Neural cell (in vitro differentiated cells): ENCODE results near the gene KIF3B. TPM values are rescaled to one million over a fixed set of nuclear protein-coding genes. Genes with fewer than 3 reads are reported as not detected.

Source experiments
- H2AFZ ChIP-seq: fragments of 200-600, 300-800 bp; sonication (generic), shearing (Covaris generic); 2 replicates; pipeline ENCODE4 v1.6.0; 2014; ENCODE audit warnings: low read depth, mild to moderate bottlenecking, antibody characterized with exemption, low read length, moderate library complexity
- H3F3A ChIP-seq: fragments of 200-600 bp; shearing (Covaris generic); 2 replicates; pipeline ENCODE4 v1.6.1; 2016; ENCODE audit warnings: mild to moderate bottlenecking, moderate library complexity, mixed read lengths, antibody characterized with exemption, low read length; ENCODE audit not compliant: insufficient read depth, poor library complexity, severe bottlenecking
- H3K27ac ChIP-seq: fragments of 200-600, 300-800 bp; sonication (generic), shearing (Covaris generic); 2 replicates; pipeline ENCODE4 v1.5.1; 2014; ENCODE audit warnings: mild to moderate bottlenecking, low read length, moderate library complexity
- H3K27me3 ChIP-seq: fragments of 300-800, 200-600 bp; sonication (generic), shearing (Covaris generic); 2 replicates; pipeline ENCODE4 v1.6.0; 2014; ENCODE audit warnings: mild to moderate bottlenecking, low read depth, low read length, moderate library complexity; ENCODE audit not compliant: insufficient read depth
- H3K36me3 ChIP-seq: fragments of 300-800, 200-600 bp; sonication (generic), shearing (Covaris generic); 2 replicates; pipeline ENCODE4 v1.5.1; 2014; ENCODE audit warnings: mild to moderate bottlenecking, antibody characterized with exemption, low read length, moderate library complexity; ENCODE audit not compliant: insufficient read depth
- H3K4me2 ChIP-seq: fragments of 300-800, 200-600 bp; sonication (generic), shearing (Covaris generic); 2 replicates; pipeline ENCODE4 v1.6.0; 2014; ENCODE audit warnings: mild to moderate bottlenecking, low read length
- H3K4me3 ChIP-seq: fragments of 300-800, 200-600 bp; sonication (generic), shearing (Covaris generic); 2 replicates; pipeline ENCODE4 v1.5.1; 2014; ENCODE audit warnings: mild to moderate bottlenecking, low read length, moderate library complexity
- H3K79me2 ChIP-seq: fragments of 200-600 bp; shearing (Covaris generic); replicated peaks from 2 replicates; pipeline ENCODE4 v1.6.0; 2014; ENCODE audit warnings: mild to moderate bottlenecking, low read length, moderate library complexity; ENCODE audit not compliant: insufficient read depth
- H3K9ac ChIP-seq: fragments of 300-800, 200-600 bp; sonication (generic), shearing (Covaris generic); 2 replicates; pipeline ENCODE4 v1.6.1; 2016; ENCODE audit warnings: mild to moderate bottlenecking, low read length, mixed read lengths
- H3K9me2 ChIP-seq: fragments of 200-600 bp; shearing (Covaris generic); 2 replicates; pipeline ENCODE4 v1.6.1; 2016; ENCODE audit warnings: mild to moderate bottlenecking, low read length, mixed read lengths; ENCODE audit not compliant: insufficient read depth
- H3K9me3 ChIP-seq: fragments of 200-600, 300-800 bp; sonication (generic), shearing (Covaris generic); 2 replicates; pipeline ENCODE4 v1.6.1; 2016; ENCODE audit warnings: mild to moderate bottlenecking, mixed run types, low read length, moderate library complexity, mixed read lengths
- H4K20me1 ChIP-seq: fragments of 200-600 bp; shearing (Covaris generic); 2 replicates; pipeline ENCODE4 v1.6.1; 2016; ENCODE audit warnings: mild to moderate bottlenecking, mixed run types; ENCODE audit not compliant: insufficient read depth
- EP300 ChIP-seq: fragments of 450-650 bp; conservative IDR thresholded peaks from 2 replicates; pipeline ENCODE4 v1.6.1; 2014; ENCODE audit warnings: antibody characterized with exemption, mild to moderate bottlenecking, moderate library complexity; ENCODE audit not compliant: poor library complexity, severe bottlenecking
- EZH2 ChIP-seq: fragments of 200-600, 300-800 bp; shearing (Covaris generic), sonication (generic); IDR thresholded peaks from 2 replicates; pipeline ENCODE4 v1.6.1; 2014; ENCODE audit warnings: antibody characterized with exemption, low read length, borderline replicate concordance, mild to moderate bottlenecking; ENCODE audit not compliant: insufficient read depth, poor library complexity, severe bottlenecking
- MXI1 ChIP-seq: fragments of 450-650 bp; conservative IDR thresholded peaks from 2 replicates; pipeline ENCODE4 v1.6.1; 2014; ENCODE audit warnings: antibody characterized with exemption, mild to moderate bottlenecking; ENCODE audit not compliant: poor library complexity, severe bottlenecking
- POLR2AphosphoS5 ChIP-seq: IDR thresholded peaks from 2 replicates; pipeline ENCODE4 v1.6.1; 2012
- RAD21 ChIP-seq: fragments of 450-650 bp; conservative IDR thresholded peaks from 2 replicates; pipeline ENCODE4 v1.6.1; 2014; ENCODE audit warnings: antibody characterized with exemption, mild to moderate bottlenecking, moderate library complexity
- SMC3 ChIP-seq: fragments of 450-650 bp; conservative IDR thresholded peaks from 2 replicates; pipeline ENCODE4 v1.6.1; 2014; ENCODE audit warnings: antibody characterized with exemption, mild to moderate bottlenecking, moderate library complexity; ENCODE audit not compliant: poor library complexity
- TAF1 ChIP-seq: IDR thresholded peaks from 2 replicates; pipeline ENCODE4 v1.6.1; 2012; ENCODE audit warnings: low read depth
- polyA plus RNA-seq: library from polyadenylated mRNA; depleted of rRNA; stranded (reverse); fragments of >200 nt; gene quantifications from 2 replicates; pipeline ENCODE4 v1.2.3, GENCODE V29; 2014
- TF ChIP-seq, protein P1 (sequence below): fragments of 450-650 bp; IDR thresholded peaks from 2 replicates; pipeline ENCODE4 v1.5.1; 2014; ENCODE audit warnings: antibody characterized with exemption, mild to moderate bottlenecking, moderate library complexity; ENCODE audit not compliant: poor library complexity, severe bottlenecking
- TF ChIP-seq, protein P2 (sequence below): IDR thresholded peaks from 2 replicates; pipeline ENCODE4 v1.6.1; 2012; ENCODE audit warnings: borderline replicate concordance

Gene KIF3B
- polyA plus RNA-seq, 1 donor from 2014 or later: 49.4 TPM

DNA sequence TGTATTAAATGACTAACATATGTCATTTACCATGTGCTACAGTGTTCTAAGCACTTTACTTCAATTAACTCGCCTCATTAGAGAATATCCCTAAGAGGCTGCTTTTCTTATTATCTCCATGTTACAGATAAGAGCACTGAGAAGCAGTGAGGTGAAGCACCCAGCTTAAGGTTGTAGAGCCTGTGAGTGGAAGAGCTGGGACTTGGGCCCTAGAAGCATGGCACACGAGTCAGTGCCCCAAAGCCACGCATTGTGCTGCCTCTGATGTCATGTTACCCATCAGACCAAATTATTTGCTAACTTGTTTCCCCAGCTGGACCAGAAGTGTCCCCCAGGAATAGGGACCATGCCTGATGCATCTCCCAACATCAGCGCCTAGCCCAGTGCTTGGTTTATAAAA, 35.6 kb upstream of the KIF3B start:
- Histone ChIP-seq H3K4me3 (no peak overlapping the region), H2AFZ (no peak overlapping the region), H3K36me3 (no peaks in the 10 kb centered on the region), H3K27ac (no peak overlapping the region), H3K9ac (no peak overlapping the region), H3K9me3 (no peaks in the 10 kb centered on the region), H3K79me2 (no peaks in the 10 kb centered on the region), H4K20me1 (no peaks in the 10 kb centered on the region), H3K9me2 (no peaks in the 10 kb centered on the region), H3K4me2 (no peak overlapping the region), H3F3A (no peaks in the 10 kb centered on the region), H3K27me3 (no peaks in the 10 kb centered on the region)
- no peak for TF ChIP-seq EP300
- TF ChIP-seq RAD21: no peak
- TF ChIP-seq SMC3: no peak
- TF ChIP-seq TAF1: no peak
- TF ChIP-seq, protein P1, sequence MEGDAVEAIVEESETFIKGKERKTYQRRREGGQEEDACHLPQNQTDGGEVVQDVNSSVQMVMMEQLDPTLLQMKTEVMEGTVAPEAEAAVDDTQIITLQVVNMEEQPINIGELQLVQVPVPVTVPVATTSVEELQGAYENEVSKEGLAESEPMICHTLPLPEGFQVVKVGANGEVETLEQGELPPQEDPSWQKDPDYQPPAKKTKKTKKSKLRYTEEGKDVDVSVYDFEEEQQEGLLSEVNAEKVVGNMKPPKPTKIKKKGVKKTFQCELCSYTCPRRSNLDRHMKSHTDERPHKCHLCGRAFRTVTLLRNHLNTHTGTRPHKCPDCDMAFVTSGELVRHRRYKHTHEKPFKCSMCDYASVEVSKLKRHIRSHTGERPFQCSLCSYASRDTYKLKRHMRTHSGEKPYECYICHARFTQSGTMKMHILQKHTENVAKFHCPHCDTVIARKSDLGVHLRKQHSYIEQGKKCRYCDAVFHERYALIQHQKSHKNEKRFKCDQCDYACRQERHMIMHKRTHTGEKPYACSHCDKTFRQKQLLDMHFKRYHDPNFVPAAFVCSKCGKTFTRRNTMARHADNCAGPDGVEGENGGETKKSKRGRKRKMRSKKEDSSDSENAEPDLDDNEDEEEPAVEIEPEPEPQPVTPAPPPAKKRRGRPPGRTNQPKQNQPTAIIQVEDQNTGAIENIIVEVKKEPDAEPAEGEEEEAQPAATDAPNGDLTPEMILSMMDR: no peak
- TF ChIP-seq POLR2AphosphoS5: no peak
- no peak for TF ChIP-seq MXI1
- TF ChIP-seq EZH2: no peak
- TF ChIP-seq, protein P2, sequence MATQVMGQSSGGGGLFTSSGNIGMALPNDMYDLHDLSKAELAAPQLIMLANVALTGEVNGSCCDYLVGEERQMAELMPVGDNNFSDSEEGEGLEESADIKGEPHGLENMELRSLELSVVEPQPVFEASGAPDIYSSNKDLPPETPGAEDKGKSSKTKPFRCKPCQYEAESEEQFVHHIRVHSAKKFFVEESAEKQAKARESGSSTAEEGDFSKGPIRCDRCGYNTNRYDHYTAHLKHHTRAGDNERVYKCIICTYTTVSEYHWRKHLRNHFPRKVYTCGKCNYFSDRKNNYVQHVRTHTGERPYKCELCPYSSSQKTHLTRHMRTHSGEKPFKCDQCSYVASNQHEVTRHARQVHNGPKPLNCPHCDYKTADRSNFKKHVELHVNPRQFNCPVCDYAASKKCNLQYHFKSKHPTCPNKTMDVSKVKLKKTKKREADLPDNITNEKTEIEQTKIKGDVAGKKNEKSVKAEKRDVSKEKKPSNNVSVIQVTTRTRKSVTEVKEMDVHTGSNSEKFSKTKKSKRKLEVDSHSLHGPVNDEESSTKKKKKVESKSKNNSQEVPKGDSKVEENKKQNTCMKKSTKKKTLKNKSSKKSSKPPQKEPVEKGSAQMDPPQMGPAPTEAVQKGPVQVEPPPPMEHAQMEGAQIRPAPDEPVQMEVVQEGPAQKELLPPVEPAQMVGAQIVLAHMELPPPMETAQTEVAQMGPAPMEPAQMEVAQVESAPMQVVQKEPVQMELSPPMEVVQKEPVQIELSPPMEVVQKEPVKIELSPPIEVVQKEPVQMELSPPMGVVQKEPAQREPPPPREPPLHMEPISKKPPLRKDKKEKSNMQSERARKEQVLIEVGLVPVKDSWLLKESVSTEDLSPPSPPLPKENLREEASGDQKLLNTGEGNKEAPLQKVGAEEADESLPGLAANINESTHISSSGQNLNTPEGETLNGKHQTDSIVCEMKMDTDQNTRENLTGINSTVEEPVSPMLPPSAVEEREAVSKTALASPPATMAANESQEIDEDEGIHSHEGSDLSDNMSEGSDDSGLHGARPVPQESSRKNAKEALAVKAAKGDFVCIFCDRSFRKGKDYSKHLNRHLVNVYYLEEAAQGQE: no peak

DNA sequence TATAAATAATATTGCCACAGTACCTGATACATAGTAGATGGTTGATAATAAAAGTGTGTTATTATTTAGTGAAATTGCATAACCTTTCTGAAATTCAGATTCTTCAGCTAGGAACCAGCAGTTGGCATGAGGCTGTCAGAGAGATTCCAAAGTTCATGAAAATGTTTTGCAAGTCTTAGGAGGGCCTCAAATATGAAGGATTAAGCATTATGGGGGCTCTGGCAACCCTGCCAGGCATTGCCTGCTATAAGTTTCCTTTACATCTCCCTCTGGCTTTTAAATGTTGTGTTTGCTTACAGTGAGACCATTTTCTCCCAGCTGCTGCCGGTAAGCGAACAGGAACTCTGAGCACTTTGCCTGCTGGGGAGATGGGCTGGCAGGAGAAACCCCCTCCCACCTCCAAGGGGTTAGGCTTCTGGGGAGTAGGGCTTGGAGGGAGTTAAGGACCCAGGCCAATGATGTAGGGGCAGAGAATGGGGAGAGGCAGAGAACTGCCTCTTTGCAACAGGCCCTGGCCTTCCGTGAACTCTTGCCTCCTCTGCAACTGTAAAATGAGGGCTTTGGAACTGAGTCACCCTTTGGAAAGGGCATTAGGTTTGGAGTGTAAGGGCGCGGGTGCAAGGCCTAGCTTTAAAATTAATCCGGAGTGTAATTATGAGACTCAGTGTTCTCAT, 33.2 kb upstream of the KIF3B start:
- Histone ChIP-seq H3F3A (no peaks in the 10 kb centered on the region), H2AFZ (no peak overlapping the region), H3K4me2 (no peak overlapping the region), H3K27ac (no peak overlapping the region), H3K9ac (no peak overlapping the region), H3K9me3 (no peaks in the 10 kb centered on the region), H3K79me2 (no peaks in the 10 kb centered on the region), H3K9me2 (no peaks in the 10 kb centered on the region), H3K4me3 (no peak overlapping the region), H3K36me3 (no peaks in the 10 kb centered on the region), H3K27me3 (no peaks in the 10 kb centered on the region), H4K20me1 (no peaks in the 10 kb centered on the region)
- no peak for TF ChIP-seq EP300
- TF ChIP-seq TAF1: no peak
- no peak for TF ChIP-seq RAD21
- TF ChIP-seq SMC3: no peak
- no peak for TF ChIP-seq EZH2
- TF ChIP-seq, protein P2: no peak
- TF ChIP-seq MXI1: no peak
- TF ChIP-seq, protein P1: no peak
- no peak for TF ChIP-seq POLR2AphosphoS5
